H1 (cell line): ENCODE results near the gene SRPRB. TPM values are rescaled to one million over a fixed set of nuclear protein-coding genes. Genes with fewer than 3 reads are reported as not detected.

Source experiments
- CTCF ChIA-PET: fragments of 300-600 bp; sonication (Branson Sonifier 250); formaldehyde crosslinking; loops from one replicate; lab custom pipeline; 2021; ENCODE audit not compliant: partially characterized antibody; lab: Charles Lee
- POLR2A ChIA-PET: fragments of 300-600 bp; sonication (Branson Sonifier 250); formaldehyde crosslinking; loops from one replicate; lab custom pipeline; 2021; ENCODE audit warnings: inconsistent platforms; ENCODE audit not compliant: partially characterized antibody; lab: Charles Lee
- DNase-seq, 2 experiments: peaks; one replicate each; pipeline versions ENCODE4 v3.0.0 to v3.0.0-alpha.2; 2010 to 2022; ENCODE audit warnings: low spot score in 2 of 2, low read depth in 1 of 2, mixed read lengths in 1 of 2
- FAIRE-seq: peaks from 2 replicates; lab custom pipeline; 2011; peaks lifted over from hg19 to GRCh38; lab: Jason Lieb, UNC
- H2AFZ ChIP-seq: 2 replicates; pipeline ENCODE4 v1.8.1; 2012; ENCODE audit warnings: low read length, inconsistent platforms
- H2AK5ac ChIP-seq: 2 replicates; pipeline ENCODE4 v1.6.1; 2013; ENCODE audit warnings: low read depth, low read length
- H2BK120ac ChIP-seq: replicated peaks from 2 replicates; pipeline ENCODE3; 2013; ENCODE audit warnings: low read depth, low read length, inconsistent platforms
- H2BK12ac ChIP-seq: 2 replicates; pipeline ENCODE4 v1.6.1; 2013; ENCODE audit warnings: low read depth, low read length
- H2BK15ac ChIP-seq: 2 replicates; pipeline ENCODE4 v1.6.1; 2013; ENCODE audit warnings: low read length
- H2BK20ac ChIP-seq: 2 replicates; pipeline ENCODE4 v1.6.1; 2013; ENCODE audit warnings: low read length
- H2BK5ac ChIP-seq: 2 replicates; pipeline ENCODE4 v1.6.1; 2013; ENCODE audit warnings: low read depth, low read length
- H3K14ac ChIP-seq: 2 replicates; pipeline ENCODE4 v1.6.1; 2013; ENCODE audit warnings: inconsistent platforms; ENCODE audit not compliant: insufficient read length
- H3K18ac ChIP-seq: 2 replicates; pipeline ENCODE4 v1.6.1; 2013; ENCODE audit warnings: low read length; ENCODE audit errors: extremely low read depth
- H3K23ac ChIP-seq: 2 replicates; pipeline ENCODE4 v1.6.1; 2013; ENCODE audit warnings: inconsistent platforms; ENCODE audit not compliant: insufficient read length
- H3K23me2 ChIP-seq: 2 replicates; pipeline ENCODE4 v1.6.1; 2013; ENCODE audit warnings: low read depth, low read length
- H3K27ac ChIP-seq: 2 replicates; pipeline ENCODE4 v1.6.1; 2011; ENCODE audit warnings: low read depth, low read length, inconsistent platforms
- H3K27me3 ChIP-seq, 4 experiments: replicated peaks in 1 of 4; 1 replicate in 1 of 4; 2 replicates in 3 of 4; pipeline versions ENCODE4 v1.6.1 to v1.8.1; 2011 to 2013; ENCODE audit warnings: low read length in 3 of 4, mild to moderate bottlenecking in 3 of 4, inconsistent platforms in 2 of 4, mixed read lengths in 2 of 4, moderate library complexity in 1 of 4; ENCODE audit not compliant: control insufficient read depth in 3 of 4, insufficient read depth in 3 of 4; ENCODE audit errors: extremely low read depth in 1 of 4
- H3K36me3 ChIP-seq, 4 experiments: 2 replicates each; pipeline versions ENCODE4 v1.6.1 to v1.8.1; 2011 to 2013; ENCODE audit warnings: mild to moderate bottlenecking in 4 of 4, low read length in 3 of 4, moderate library complexity in 2 of 4, control low read depth in 1 of 4, inconsistent platforms in 1 of 4; ENCODE audit not compliant: insufficient read depth in 4 of 4, control insufficient read depth in 2 of 4
- H3K4ac ChIP-seq: replicated peaks from 2 replicates; pipeline ENCODE3; 2013; ENCODE audit warnings: low read length, low read depth, mixed read lengths, inconsistent platforms; ENCODE audit not compliant: insufficient read length
- H3K4me1 ChIP-seq, 4 experiments: replicated peaks in 1 of 4; 1 replicate in 1 of 4; 2 replicates in 3 of 4; pipeline versions ENCODE4 v1.6.1 to v1.8.1; 2011 to 2013; ENCODE audit warnings: low read length in 3 of 4, inconsistent platforms in 2 of 4, mixed read lengths in 1 of 4; ENCODE audit not compliant: insufficient read depth in 4 of 4, control insufficient read depth in 3 of 4
- H3K4me2 ChIP-seq, 2 experiments: 2 replicates each; pipeline versions ENCODE4 v1.6.1 to v1.8.1; 2011 to 2013; ENCODE audit warnings: low read depth in 2 of 2, low read length in 2 of 2, control low read depth in 1 of 2, inconsistent platforms in 1 of 2, mild to moderate bottlenecking in 1 of 2; ENCODE audit not compliant: insufficient read depth in 1 of 2
- H3K4me3 ChIP-seq, 4 experiments: fragments of 200-600, 300-600 bp in 1 of 4; sonication (generic), shearing (Covaris generic), sonication (Bioruptor Twin) in 1 of 4; 2 replicates each; pipeline versions ENCODE4 v1.5.1 to v1.8.1; 2011 to 2016; ENCODE audit warnings: low read length in 4 of 4, low read depth in 3 of 4, control low read depth in 2 of 4, inconsistent platforms in 2 of 4, mild to moderate bottlenecking in 2 of 4, mixed read lengths in 1 of 4, moderate library complexity in 1 of 4; ENCODE audit not compliant: insufficient read depth in 2 of 4; ENCODE audit errors: extremely low read depth in 1 of 4
- H3K56ac ChIP-seq: replicated peaks from 2 replicates; pipeline ENCODE3; 2013; ENCODE audit warnings: low read depth, mild to moderate bottlenecking, mixed read lengths, low read length, inconsistent platforms; ENCODE audit not compliant: insufficient read length
- H3K79me1 ChIP-seq: 2 replicates; pipeline ENCODE4 v1.6.1; 2013; ENCODE audit warnings: low read depth, low read length, control low read depth
- H3K79me2 ChIP-seq, 2 experiments: 2 replicates each; pipeline versions ENCODE4 v1.6.1 to v1.8.1; 2012 to 2013; ENCODE audit warnings: low read length in 2 of 2, mild to moderate bottlenecking in 2 of 2, inconsistent platforms in 1 of 2; ENCODE audit not compliant: insufficient read depth in 2 of 2, control insufficient read depth in 1 of 2
- H3K9ac ChIP-seq, 4 experiments: replicated peaks in 1 of 4; 1 replicate in 1 of 4; 2 replicates in 3 of 4; pipeline versions ENCODE4 v1.6.1 to v1.8.1; 2011 to 2013; ENCODE audit warnings: low read depth in 3 of 4, low read length in 3 of 4, control low read depth in 2 of 4, mild to moderate bottlenecking in 2 of 4, moderate library complexity in 2 of 4, inconsistent platforms in 1 of 4; ENCODE audit errors: extremely low read depth in 1 of 4
- H3K9me3 ChIP-seq, 2 experiments: 2 replicates each; pipeline versions ENCODE4 v1.6.1 to v1.8.1; 2012 to 2013; ENCODE audit warnings: mild to moderate bottlenecking in 2 of 2, moderate library complexity in 2 of 2, control low read depth in 1 of 2, inconsistent platforms in 1 of 2, low read depth in 1 of 2, low read length in 1 of 2, mixed read lengths in 1 of 2; ENCODE audit not compliant: insufficient read depth in 2 of 2
- H4K20me1 ChIP-seq, 2 experiments: replicated peaks in 1 of 2; 2 replicates each; pipeline versions ENCODE3 to v1.8.1; 2011 to 2013; ENCODE audit warnings: inconsistent platforms in 2 of 2, low read length in 2 of 2, mild to moderate bottlenecking in 1 of 2; ENCODE audit not compliant: insufficient read depth in 2 of 2, control insufficient read depth in 1 of 2
- H4K5ac ChIP-seq: 2 replicates; pipeline ENCODE4 v1.6.1; 2013; ENCODE audit warnings: low read length, low read depth, mixed read lengths, inconsistent platforms; ENCODE audit not compliant: insufficient read length
- H4K8ac ChIP-seq: 2 replicates; pipeline ENCODE4 v1.8.0; 2013; ENCODE audit warnings: mild to moderate bottlenecking, moderate library complexity, low read length, inconsistent platforms; ENCODE audit not compliant: insufficient read depth; ENCODE audit errors: extremely low read depth
- H4K91ac ChIP-seq: replicated peaks from 2 replicates; pipeline ENCODE3; 2013; ENCODE audit warnings: low read length, mixed read lengths, inconsistent platforms; ENCODE audit not compliant: insufficient read length
- SIX5 ChIP-seq: IDR thresholded peaks from 2 replicates; pipeline ENCODE4 v1.6.1; 2011; ENCODE audit warnings: mild to moderate bottlenecking, low read depth, low read length
- WGBS, 2 experiments: shearing (Covaris generic) in 1 of 2; methylation state at CpG; one replicate each; pipeline versions ENCODE4 v1.1.6 to v1.1.7; 2013 to 2015; ENCODE audit warnings: low lambda C conversion rate in 2 of 2, mixed read lengths in 2 of 2, inconsistent platforms in 1 of 2, low coverage in 1 of 2, missing lambda C conversion rate in 1 of 2; ENCODE audit not compliant: insufficient replicate concordance in 2 of 2, insufficient coverage in 1 of 2, insufficient read length in 1 of 2; ENCODE audit errors: extremely low coverage in 1 of 2, missing lambda C conversion rate in 1 of 2; 5-methylcytosine and 5-hydroxymethylcytosine counted together
- polyA plus RNA-seq, 7 experiments: library from polyadenylated mRNA; depleted of rRNA in 3 of 7; stranded (reverse) in 5 of 7; unstranded in 2 of 7; fragments of >200 nt in 5 of 7; fragments of 200-250 nt in 2 of 7; gene quantifications; 1 replicate in 5 of 7; 2 replicates in 1 of 7; 4 replicates in 1 of 7; pipeline versions ENCODE4 v1.2.1 to v1.2.3, GENCODE V29; 2011 to 2013; ENCODE audit warnings: missing spikeins in 2 of 7, mixed read lengths in 2 of 7
- total RNA-seq: library from RNA; stranded (reverse); fragmentation: NEBNext Ultra II Directional; extraction: Animal tissue kit (Norgen Biotek cat#: 25700); gene quantifications from 2 replicates; pipeline ENCODE4 v1.2.1, GENCODE V29; 2021

Gene SRPRB
- total and polyA plus RNA-seq, 2 of the 8 experiments (the other 6 are each of a cell fraction or from before 2014, with no cell fraction given), result 15.9 to 49.8 TPM

DNA sequence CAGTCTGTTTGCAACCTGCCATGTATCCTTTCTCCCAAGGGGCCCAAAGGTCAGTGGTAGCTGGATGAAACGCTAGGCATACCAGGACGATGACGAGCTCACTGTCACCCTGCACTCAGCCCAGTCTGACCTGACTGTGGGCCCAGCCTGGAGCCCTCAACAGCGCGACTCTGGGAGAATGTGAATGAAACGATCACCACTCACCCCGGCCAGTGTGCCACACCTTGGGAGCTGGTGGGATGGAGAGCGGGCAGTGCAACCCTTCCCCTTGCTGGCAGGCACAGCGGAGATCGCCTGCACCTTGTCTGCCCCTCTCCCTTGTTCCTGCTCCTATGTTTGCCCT, 27.2 kb downstream of the SRPRB start:
- CTCF ChIA-PET, result interaction anchor here (0.6 to 7.9 kb wide), 22 partner anchors 9 to 282 kb away, joined by 3 to 75 read pairs (median 5); no protein-coding TSS in a partner anchor
- DNase-seq, result peak in 1 of 2 experiments; percentile 47

More for the DNA sequence above, 27.2 kb downstream of the SRPRB start:
- H4K91ac ChIP-seq, result no peak overlapping the region
- no peak for FAIRE-seq
- no peak overlapping the region for H4K5ac ChIP-seq
- no peak overlapping the region for H2BK5ac ChIP-seq
- H3K23me2 ChIP-seq, result peaks cover 4% of the 10 kb centered on the region; the same call in 1 of the 2 replicates
- peaks cover 0 to 1% of the 10 kb centered on the region in 2 experiments for H4K20me1 ChIP-seq
- H3K27me3 ChIP-seq, result no peaks in the 10 kb centered on the region
- H2BK120ac ChIP-seq, result no peak overlapping the region
- H3K4ac ChIP-seq, result no peak overlapping the region
- no peak overlapping the region for H3K18ac ChIP-seq
- H3K27ac ChIP-seq, result no peak overlapping the region
- no peaks in the 10 kb centered on the region for H3K79me1 ChIP-seq
- no peak overlapping the region for H3K23ac ChIP-seq
- 95% methylated on average over 10 of the region's 10 CpGs; no CpG with 5 or more reads in 1 of the 2 experiments for WGBS, 2 experiments
- H3K79me2 ChIP-seq, result no peaks in the 10 kb centered on the region
- no peak overlapping the region for H3K9ac ChIP-seq
- no peak overlapping the region for H2BK20ac ChIP-seq
- no peak for TF ChIP-seq SIX5
- TF ChIP-seq, all 59 proteins: peak for 0
- Histone ChIP-seq H2AFZ (no peak overlapping the region), H3K36me3 (no peaks in the 10 kb centered on the region; a peak in 3 of 8 replicates), H3K56ac (no peak overlapping the region), H3K9me3 (no peaks in the 10 kb centered on the region), H4K8ac (peak overlapping the region; percentile 29; the same call in 1 of the 2 replicates), H3K4me2 (no peak overlapping the region), H3K14ac (no peak overlapping the region), H2AK5ac (no peak overlapping the region), H2BK15ac (no peak overlapping the region), H3K4me1 (no peaks in the 10 kb centered on the region), H2BK12ac (no peak overlapping the region), H3K4me3 (no peak overlapping the region)
- POLR2A ChIA-PET, result interaction anchor here (1.1 to 1.9 kb wide), 3 partner anchors 9 to 12 kb away, joined by 4 to 7 read pairs (median 4); no protein-coding TSS in a partner anchor
